Ovary (tissue), 3 donors: ENCODE measurements around the gene SPATA22.
"Not testable (repeated sequence)": the region's sequence is repeated elsewhere in the genome, so short reads cannot be mapped to it uniquely, and the experiment has no call there.

Experiments used
- EP300 ChIP-seq: sonication (generic); formaldehyde crosslinking; IDR thresholded peaks from one replicate; pipeline ENCODE4 v1.6.1; 2017; ENCODE audit warnings: antibody characterized with exemption
- POLR2A ChIP-seq: fragments of 450-650 bp; IDR thresholded peaks from one replicate; pipeline ENCODE4 v1.6.1; 2017; ENCODE audit warnings: antibody characterized with exemption, mild to moderate bottlenecking, moderate library complexity
- TF ChIP-seq, protein P1 (sequence below), 3 donors: fragments of 450-650 bp in 2 of 3; fragments of 200-600 bp in 1 of 3; IDR thresholded peaks; one replicate each; pipeline versions ENCODE4 v1.5.1 to v1.8.0; 2016 to 2022; ENCODE audit warnings: antibody characterized with exemption in 3 of 3, mild to moderate bottlenecking in 1 of 3
- donor health status: DM: no; HTN: no; CAD: no.

- not testable (repeated sequence) for TF ChIP-seq EP300, POLR2A
- TF ChIP-seq, protein P1, sequence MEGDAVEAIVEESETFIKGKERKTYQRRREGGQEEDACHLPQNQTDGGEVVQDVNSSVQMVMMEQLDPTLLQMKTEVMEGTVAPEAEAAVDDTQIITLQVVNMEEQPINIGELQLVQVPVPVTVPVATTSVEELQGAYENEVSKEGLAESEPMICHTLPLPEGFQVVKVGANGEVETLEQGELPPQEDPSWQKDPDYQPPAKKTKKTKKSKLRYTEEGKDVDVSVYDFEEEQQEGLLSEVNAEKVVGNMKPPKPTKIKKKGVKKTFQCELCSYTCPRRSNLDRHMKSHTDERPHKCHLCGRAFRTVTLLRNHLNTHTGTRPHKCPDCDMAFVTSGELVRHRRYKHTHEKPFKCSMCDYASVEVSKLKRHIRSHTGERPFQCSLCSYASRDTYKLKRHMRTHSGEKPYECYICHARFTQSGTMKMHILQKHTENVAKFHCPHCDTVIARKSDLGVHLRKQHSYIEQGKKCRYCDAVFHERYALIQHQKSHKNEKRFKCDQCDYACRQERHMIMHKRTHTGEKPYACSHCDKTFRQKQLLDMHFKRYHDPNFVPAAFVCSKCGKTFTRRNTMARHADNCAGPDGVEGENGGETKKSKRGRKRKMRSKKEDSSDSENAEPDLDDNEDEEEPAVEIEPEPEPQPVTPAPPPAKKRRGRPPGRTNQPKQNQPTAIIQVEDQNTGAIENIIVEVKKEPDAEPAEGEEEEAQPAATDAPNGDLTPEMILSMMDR (IDR thresholded peaks at IDR 0.05): not testable (repeated sequence)
Measured at GRCh38 chr17:3397801-3398200, 73.8 kb downstream of the SPATA22 start.
